GM12878 (cell line): ENCODE results near the gene VSIG10. TPM values are rescaled to one million over a fixed set of nuclear protein-coding genes. Genes with fewer than 3 reads are reported as not detected.
A peak's percentile ranks its signal among the peaks of the same experiment; 100 is the strongest.

Source experiments
- BMI1 ChIP-seq: fragments of 450-650 bp; IDR thresholded peaks from 2 replicates; pipeline ENCODE4 v1.6.1; 2016; ENCODE audit warnings: mild to moderate bottlenecking, moderate library complexity, borderline replicate concordance
- CBX3 ChIP-seq: fragments of 200-600 bp; sonication (generic); IDR thresholded peaks from 2 replicates; pipeline ENCODE4 v1.6.1; 2016; ENCODE audit warnings: low read depth, borderline replicate concordance
- CHD4 ChIP-seq: fragments of 200-600 bp; sonication (generic); IDR thresholded peaks from 2 replicates; pipeline ENCODE4 v1.6.1; 2016; ENCODE audit warnings: mild to moderate bottlenecking
- EP300 ChIP-seq, 2 experiments: fragments of 150-350 bp in 1 of 2; IDR thresholded peaks; 2 replicates each; pipeline ENCODE4 v1.6.1; 2011 to 2012; ENCODE audit warnings: low read depth in 2 of 2, low read length in 2 of 2, borderline replicate concordance in 1 of 2, improper control_type of control experiment in 1 of 2, inconsistent platforms in 1 of 2; ENCODE audit not compliant: control insufficient read depth in 1 of 2
- ESRRA ChIP-seq: IDR thresholded peaks from 2 replicates; pipeline ENCODE4 v1.6.1; 2012; ENCODE audit warnings: mild to moderate bottlenecking, low read length, improper control_type of control experiment
- GATAD2B ChIP-seq: fragments of 450-650 bp; conservative IDR thresholded peaks from 2 replicates; pipeline ENCODE4 v1.6.1; 2017; ENCODE audit warnings: low read depth, mild to moderate bottlenecking, moderate library complexity
- IRF4 ChIP-seq: IDR thresholded peaks from 2 replicates; pipeline ENCODE4 v1.6.1; 2011; ENCODE audit warnings: low read depth, low read length
- KDM1A ChIP-seq: fragments of 200-600 bp; sonication (generic); IDR thresholded peaks from 2 replicates; pipeline ENCODE4 v1.6.1; 2016; ENCODE audit warnings: borderline replicate concordance
- MXI1 ChIP-seq: fragments of 150-350 bp; IDR thresholded peaks from 2 replicates; pipeline ENCODE4 v1.6.1; 2011; ENCODE audit warnings: low read depth, mild to moderate bottlenecking, inconsistent platforms, low read length, improper control_type of control experiment
- MYB ChIP-seq: fragments of 150-350 bp; IDR thresholded peaks from 2 replicates; pipeline ENCODE4 v1.6.1; 2014; ENCODE audit warnings: mild to moderate bottlenecking, low read depth, low read length, borderline replicate concordance
- RB1 ChIP-seq: fragments of 450-650 bp; formaldehyde crosslinking; IDR thresholded peaks from 2 replicates; pipeline ENCODE4 v1.6.1; 2017; ENCODE audit warnings: mild to moderate bottlenecking, borderline replicate concordance
- SMC3 ChIP-seq: IDR thresholded peaks from 2 replicates; pipeline ENCODE4 v1.6.1; 2011; ENCODE audit warnings: low read length, improper control_type of control experiment, borderline replicate concordance
- ZBED1 ChIP-seq: IDR thresholded peaks from 2 replicates; pipeline ENCODE4 v1.6.1; 2016; ENCODE audit warnings: borderline replicate concordance
- polyA plus RNA-seq, 11 experiments: library from polyadenylated mRNA; depleted of rRNA in 4 of 11; unstranded in 6 of 11; stranded (reverse) in 5 of 11; fragments of >200 nt; fragmentation: Nextera tagmentation in 4 of 11; fragmentation: Illumina TruSeq in 1 of 11; extraction: Ambion mirVana in 4 of 11; extraction: Trizol in 1 of 11; gene quantifications; 1 replicate in 1 of 11; 2 replicates in 10 of 11; pipeline versions ENCODE4 v1.2.1 to v1.2.3, GENCODE V29; 2011 to 2016; ENCODE audit warnings: inconsistent platforms in 2 of 11, missing spikeins in 2 of 11, low read depth in 1 of 11
- total RNA-seq, 4 experiments: library from RNA; depleted of rRNA in 3 of 4; stranded (reverse); fragments of >200 nt in 3 of 4; fragmentation: Illumina TruSeq in 1 of 4; extraction: Trizol in 1 of 4; gene quantifications; 2 replicates each; pipeline versions ENCODE4 v1.2.1 to v1.2.3, GENCODE V29; 2013 to 2021
- TF ChIP-seq, protein P1 (sequence below): IDR thresholded peaks from 2 replicates; pipeline ENCODE4 v1.6.1; 2012; ENCODE audit warnings: low read depth, low read length, improper control_type of control experiment
- TF ChIP-seq, protein P2 (sequence below): fragments of 450-650 bp; IDR thresholded peaks from 2 replicates; pipeline ENCODE4 v1.6.1; 2017; ENCODE audit warnings: mild to moderate bottlenecking, moderate library complexity
- TF ChIP-seq, protein P3 (sequence below): IDR thresholded peaks from 2 replicates; pipeline ENCODE4 v1.6.1; 2012; ENCODE audit warnings: mild to moderate bottlenecking, low read depth, low read length
- TF ChIP-seq, protein P4 (sequence below), 3 experiments: IDR thresholded peaks in 2 of 3; conservative IDR thresholded peaks in 1 of 3; 2 replicates each; pipeline ENCODE4 v1.5.1; 2011; ENCODE audit warnings: low read depth in 3 of 3, low read length in 3 of 3, mild to moderate bottlenecking in 3 of 3, control low read depth in 2 of 3, moderate library complexity in 2 of 3, inconsistent platforms in 1 of 3, mixed read lengths in 1 of 3; ENCODE audit not compliant: control insufficient read depth in 2 of 3, insufficient read depth in 1 of 3; ENCODE audit errors: extremely low read depth in 1 of 3

VSIG10 gene
- total and polyA plus RNA-seq, 10 of the 15 experiments (the other 5 are each of a cell fraction or from before 2014, with no cell fraction given) = 3.4 to 10.2 (median 5.8) TPM

DNA sequence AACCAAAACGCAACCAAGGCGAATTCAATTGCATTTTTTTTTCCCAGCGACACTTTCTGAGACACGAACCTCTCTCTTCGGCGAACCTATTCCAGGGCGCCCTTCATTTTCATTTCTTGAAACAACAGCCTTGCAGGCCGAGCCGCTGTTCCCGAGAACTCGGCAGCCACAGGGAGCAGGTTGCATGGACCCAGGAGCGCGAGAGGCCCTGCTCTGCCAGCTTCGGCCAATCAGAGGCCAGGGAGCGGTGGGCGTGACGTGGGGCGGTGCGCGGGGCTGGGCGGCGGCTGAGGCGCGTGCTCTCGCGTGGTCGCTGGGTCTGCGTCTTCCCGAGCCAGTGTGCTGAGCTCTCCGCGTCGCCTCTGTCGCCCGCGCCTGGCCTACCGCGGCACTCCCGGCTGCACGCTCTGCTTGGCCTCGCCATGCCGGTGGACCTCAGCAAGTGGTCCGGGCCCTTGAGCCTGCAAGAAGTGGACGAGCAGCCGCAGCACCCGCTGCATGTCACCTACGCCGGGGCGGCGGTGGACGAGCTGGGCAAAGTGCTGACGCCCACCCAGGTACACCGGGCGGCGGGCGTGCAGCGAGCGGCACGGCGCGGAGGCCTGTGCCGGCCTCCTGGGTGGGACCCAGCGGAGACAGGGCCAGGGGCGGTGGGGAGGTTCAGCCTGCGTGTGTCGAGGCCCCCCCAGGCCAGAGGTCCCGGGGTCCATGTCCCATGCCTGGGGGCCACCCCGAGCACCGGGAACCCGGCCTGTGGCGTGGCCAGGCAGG is 32.2 kb upstream of the VSIG10 start, which contains the start of gene PEBP1 (continued):
- TF ChIP-seq EP300 (IDR thresholded peaks at IDR 0.05; ENCODE audit: borderline replicate concordance in 1 of 2, control insufficient read depth in 1 of 2, low read depth in 2 of 2, low read length in 2 of 2) (no peak), KDM1A (no peak), MXI1 (peak; percentile 93), CBX3 (no peak), ZBED1 (no peak), IRF4 (no peak), ESRRA (no peak), CHD4 (no peak), MYB (no peak), RB1 (peak; percentile 48; the same call in 1 of the 2 replicates), GATAD2B (peak; percentile 66), SMC3 (no peak), BMI1 (no peak)
- TF ChIP-seq, protein P1, sequence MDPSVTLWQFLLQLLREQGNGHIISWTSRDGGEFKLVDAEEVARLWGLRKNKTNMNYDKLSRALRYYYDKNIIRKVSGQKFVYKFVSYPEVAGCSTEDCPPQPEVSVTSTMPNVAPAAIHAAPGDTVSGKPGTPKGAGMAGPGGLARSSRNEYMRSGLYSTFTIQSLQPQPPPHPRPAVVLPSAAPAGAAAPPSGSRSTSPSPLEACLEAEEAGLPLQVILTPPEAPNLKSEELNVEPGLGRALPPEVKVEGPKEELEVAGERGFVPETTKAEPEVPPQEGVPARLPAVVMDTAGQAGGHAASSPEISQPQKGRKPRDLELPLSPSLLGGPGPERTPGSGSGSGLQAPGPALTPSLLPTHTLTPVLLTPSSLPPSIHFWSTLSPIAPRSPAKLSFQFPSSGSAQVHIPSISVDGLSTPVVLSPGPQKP = no peak
- TF ChIP-seq, protein P2, sequence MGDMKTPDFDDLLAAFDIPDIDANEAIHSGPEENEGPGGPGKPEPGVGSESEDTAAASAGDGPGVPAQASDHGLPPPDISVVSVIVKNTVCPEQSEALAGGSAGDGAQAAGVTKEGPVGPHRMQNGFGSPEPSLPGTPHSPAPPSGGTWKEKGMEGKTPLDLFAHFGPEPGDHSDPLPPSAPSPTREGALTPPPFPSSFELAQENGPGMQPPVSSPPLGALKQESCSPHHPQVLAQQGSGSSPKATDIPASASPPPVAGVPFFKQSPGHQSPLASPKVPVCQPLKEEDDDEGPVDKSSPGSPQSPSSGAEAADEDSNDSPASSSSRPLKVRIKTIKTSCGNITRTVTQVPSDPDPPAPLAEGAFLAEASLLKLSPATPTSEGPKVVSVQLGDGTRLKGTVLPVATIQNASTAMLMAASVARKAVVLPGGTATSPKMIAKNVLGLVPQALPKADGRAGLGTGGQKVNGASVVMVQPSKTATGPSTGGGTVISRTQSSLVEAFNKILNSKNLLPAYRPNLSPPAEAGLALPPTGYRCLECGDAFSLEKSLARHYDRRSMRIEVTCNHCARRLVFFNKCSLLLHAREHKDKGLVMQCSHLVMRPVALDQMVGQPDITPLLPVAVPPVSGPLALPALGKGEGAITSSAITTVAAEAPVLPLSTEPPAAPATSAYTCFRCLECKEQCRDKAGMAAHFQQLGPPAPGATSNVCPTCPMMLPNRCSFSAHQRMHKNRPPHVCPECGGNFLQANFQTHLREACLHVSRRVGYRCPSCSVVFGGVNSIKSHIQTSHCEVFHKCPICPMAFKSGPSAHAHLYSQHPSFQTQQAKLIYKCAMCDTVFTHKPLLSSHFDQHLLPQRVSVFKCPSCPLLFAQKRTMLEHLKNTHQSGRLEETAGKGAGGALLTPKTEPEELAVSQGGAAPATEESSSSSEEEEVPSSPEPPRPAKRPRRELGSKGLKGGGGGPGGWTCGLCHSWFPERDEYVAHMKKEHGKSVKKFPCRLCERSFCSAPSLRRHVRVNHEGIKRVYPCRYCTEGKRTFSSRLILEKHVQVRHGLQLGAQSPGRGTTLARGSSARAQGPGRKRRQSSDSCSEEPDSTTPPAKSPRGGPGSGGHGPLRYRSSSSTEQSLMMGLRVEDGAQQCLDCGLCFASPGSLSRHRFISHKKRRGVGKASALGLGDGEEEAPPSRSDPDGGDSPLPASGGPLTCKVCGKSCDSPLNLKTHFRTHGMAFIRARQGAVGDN = peak; percentile 82
- TF ChIP-seq, protein P3, sequence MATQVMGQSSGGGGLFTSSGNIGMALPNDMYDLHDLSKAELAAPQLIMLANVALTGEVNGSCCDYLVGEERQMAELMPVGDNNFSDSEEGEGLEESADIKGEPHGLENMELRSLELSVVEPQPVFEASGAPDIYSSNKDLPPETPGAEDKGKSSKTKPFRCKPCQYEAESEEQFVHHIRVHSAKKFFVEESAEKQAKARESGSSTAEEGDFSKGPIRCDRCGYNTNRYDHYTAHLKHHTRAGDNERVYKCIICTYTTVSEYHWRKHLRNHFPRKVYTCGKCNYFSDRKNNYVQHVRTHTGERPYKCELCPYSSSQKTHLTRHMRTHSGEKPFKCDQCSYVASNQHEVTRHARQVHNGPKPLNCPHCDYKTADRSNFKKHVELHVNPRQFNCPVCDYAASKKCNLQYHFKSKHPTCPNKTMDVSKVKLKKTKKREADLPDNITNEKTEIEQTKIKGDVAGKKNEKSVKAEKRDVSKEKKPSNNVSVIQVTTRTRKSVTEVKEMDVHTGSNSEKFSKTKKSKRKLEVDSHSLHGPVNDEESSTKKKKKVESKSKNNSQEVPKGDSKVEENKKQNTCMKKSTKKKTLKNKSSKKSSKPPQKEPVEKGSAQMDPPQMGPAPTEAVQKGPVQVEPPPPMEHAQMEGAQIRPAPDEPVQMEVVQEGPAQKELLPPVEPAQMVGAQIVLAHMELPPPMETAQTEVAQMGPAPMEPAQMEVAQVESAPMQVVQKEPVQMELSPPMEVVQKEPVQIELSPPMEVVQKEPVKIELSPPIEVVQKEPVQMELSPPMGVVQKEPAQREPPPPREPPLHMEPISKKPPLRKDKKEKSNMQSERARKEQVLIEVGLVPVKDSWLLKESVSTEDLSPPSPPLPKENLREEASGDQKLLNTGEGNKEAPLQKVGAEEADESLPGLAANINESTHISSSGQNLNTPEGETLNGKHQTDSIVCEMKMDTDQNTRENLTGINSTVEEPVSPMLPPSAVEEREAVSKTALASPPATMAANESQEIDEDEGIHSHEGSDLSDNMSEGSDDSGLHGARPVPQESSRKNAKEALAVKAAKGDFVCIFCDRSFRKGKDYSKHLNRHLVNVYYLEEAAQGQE = no peak
- TF ChIP-seq, protein P4, sequence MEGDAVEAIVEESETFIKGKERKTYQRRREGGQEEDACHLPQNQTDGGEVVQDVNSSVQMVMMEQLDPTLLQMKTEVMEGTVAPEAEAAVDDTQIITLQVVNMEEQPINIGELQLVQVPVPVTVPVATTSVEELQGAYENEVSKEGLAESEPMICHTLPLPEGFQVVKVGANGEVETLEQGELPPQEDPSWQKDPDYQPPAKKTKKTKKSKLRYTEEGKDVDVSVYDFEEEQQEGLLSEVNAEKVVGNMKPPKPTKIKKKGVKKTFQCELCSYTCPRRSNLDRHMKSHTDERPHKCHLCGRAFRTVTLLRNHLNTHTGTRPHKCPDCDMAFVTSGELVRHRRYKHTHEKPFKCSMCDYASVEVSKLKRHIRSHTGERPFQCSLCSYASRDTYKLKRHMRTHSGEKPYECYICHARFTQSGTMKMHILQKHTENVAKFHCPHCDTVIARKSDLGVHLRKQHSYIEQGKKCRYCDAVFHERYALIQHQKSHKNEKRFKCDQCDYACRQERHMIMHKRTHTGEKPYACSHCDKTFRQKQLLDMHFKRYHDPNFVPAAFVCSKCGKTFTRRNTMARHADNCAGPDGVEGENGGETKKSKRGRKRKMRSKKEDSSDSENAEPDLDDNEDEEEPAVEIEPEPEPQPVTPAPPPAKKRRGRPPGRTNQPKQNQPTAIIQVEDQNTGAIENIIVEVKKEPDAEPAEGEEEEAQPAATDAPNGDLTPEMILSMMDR (IDR thresholded peaks at IDR 0.05 in 2 of 3, conservative IDR thresholded peaks at IDR 0.05 in 1 of 3; ENCODE audit: control insufficient read depth in 2 of 3, extremely low read depth in 1 of 3, insufficient read depth in 1 of 3, low read depth in 3 of 3, low read length in 3 of 3) = no peak
